ACHN (cell line): ENCODE measurements around the gene PPT2.
"Not testable (repeated sequence)": the region's sequence is repeated elsewhere in the genome, so short reads cannot be mapped to it uniquely, and the experiment has no call there.

Experiments used
- DNase-seq: peaks from one replicate; pipeline ENCODE4 v3.0.0-alpha.2; 2015
- in situ Hi-C: cut with HindIII; loops from 2 replicates; pipeline ENCODE4 v1.10.0; 2017; ENCODE audit warnings: low sequenced_read_pairs, low pct_ligation_motif_present, low pct_unique_long_range_greater_than_20kb

The PPT2 gene

DNA sequence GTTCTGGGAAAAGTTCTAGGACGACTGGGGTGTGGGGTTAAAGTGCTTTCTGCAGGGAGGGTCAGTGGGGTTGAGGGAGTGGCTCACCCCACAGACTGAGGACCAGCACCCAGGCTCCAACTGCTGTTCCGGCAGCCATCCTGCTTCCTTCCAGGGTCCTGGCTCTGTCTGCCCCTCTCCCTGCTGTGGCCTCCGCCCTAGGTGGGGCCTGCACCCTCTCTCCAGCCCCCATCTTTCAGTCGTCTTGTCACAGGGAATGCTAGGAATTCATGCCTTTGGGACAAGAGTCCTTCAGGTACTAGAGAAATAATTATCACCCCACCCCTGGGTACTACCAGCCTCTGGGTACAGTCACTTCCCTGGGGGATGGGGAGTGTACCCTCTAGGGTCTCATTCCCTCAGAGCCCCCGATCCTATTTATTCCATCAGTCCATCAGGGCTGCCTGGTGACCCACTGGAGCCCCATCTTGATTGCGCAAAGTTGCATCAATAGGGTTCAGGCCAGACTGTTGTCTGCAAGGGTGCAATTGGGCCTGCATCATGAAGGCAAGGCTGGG is 30.2 kb downstream of the PPT2 start, which contains the start of gene AGER:
AGER (minus strand) TSS at position 170 of the 557 bp plus-strand sequence; CDS start at position 139, 31 bp downstream.
- in situ Hi-C loops = no loop called here
- DNase-seq = no peak

DNA sequence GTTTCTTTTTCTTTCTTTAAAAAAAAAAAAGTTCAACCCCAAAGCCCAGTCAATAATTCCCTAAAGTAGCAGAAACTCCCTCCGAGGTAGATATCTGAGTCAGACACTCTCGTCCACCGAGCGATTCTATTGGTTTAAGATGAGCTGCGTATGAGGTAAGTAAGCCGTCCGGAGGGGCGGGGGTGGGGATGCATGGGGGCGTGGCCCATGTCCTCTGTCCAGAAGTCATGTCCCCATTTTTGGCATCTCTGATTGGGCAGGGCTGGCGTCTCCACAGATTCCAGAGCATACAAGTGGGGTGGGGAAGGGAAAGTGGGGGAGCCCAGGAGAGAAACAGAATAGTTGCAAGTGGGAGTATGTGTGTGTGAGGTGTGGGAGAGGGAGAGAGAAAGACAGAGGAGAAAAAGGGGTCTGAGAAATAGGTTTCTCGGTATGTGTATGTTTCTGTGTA is 31.8 kb downstream of the PPT2 start:
- in situ Hi-C loops = not testable (repeated sequence)
- DNase-seq = peak; percentile 91

GRCh38 chr6:32186151-32186840 is 32.4 kb downstream of the PPT2 start:
- DNase-seq, in situ Hi-C loops: not testable (repeated sequence)

DNA sequence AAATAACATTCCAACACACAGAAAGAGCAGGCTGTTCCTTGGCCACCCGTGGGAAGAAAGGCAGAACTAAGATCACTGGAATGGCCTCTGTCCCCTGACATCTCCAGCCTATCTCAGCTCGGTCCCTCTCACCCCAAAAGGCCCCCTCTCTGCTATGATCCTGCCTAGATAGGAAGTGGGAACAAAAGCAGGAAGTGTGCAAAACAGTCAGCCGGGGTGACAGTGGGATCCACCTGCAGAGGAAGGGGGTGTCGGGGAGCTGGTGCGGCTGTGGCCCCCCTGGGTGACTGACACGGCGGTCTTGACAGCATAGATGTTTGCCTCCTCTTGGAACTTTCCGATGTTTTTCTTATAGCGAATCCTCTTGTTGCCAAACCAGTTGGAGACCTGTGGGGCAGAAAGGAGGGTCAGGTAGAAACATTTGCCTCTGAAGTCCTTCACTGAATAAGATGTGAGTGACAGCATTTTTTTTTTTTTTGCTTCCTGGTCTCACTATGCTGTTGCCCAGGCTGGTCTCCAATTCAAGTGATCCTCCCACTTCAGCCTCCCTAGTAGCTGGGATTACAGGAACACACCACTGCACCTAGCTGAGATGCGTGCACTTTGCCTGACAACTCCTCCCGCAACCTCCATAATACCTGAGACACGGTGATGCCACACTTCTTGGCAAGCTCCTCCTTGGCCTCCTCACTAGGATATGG is 33.2 kb downstream of the PPT2 start:
- DNase-seq = no peak
- in situ Hi-C loops = no loop called here

- DNase-seq, in situ Hi-C loops: not testable (repeated sequence)
Measured at GRCh38 chr6:32187725-32188380, 33.9 kb downstream of the PPT2 start.

GRCh38 chr6:32188381-32189068 is 34.6 kb downstream of the PPT2 start:
- in situ Hi-C loops = no loop called here

GRCh38 chr6:32189069-32189741 is 35.3 kb downstream of the PPT2 start:
- in situ Hi-C loops = no loop called here

More at GRCh38 chr6:32188381-32189068, 34.6 kb downstream of the PPT2 start:
- DNase-seq = no peak

DNA sequence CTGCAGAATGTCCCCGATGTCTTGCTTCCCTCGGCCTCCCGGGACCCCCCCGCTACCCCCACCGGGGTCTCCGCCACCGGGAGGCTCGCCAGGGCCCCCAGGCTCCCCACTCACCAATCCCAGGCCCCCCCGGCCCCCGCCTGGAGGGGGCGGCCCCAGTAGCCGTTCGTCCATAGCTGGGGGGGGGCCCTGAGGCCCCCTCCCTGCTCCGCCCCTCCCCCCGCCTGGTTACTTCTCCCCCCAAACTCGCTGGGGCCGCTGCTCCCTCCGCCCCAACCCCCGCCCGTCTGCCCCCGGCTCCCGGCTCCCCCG is 35.8 kb downstream of the PPT2 start:
- DNase-seq = no peak
- in situ Hi-C loops = no loop called here

More at GRCh38 chr6:32189069-32189741, 35.3 kb downstream of the PPT2 start:
- no peak for DNase-seq

- peak; percentile 77 for DNase-seq
- in situ Hi-C loops = no loop called here
Measured at GRCh38 chr6:32190054-32190851, 36.3 kb downstream of the PPT2 start, which contains the start of gene PBX2. TSS of gene PBX2 (minus strand) at chr6:32190202. CDS start at chr6:32189915, 287 bp downstream.

GRCh38 chr6:32190911-32191677 is 37.2 kb downstream of the PPT2 start:
- in situ Hi-C loops = no loop called here
- no peak for DNase-seq

GRCh38 chr6:32191696-32192607 is 38.0 kb downstream of the PPT2 start:
- in situ Hi-C loops = no loop called here
- DNase-seq = no peak

GRCh38 chr6:32192608-32193039 is 38.7 kb downstream of the PPT2 start, which contains the start of gene GPSM3:
TSS of gene GPSM3 (minus strand) at chr6:32192643. CDS start at chr6:32192513, 130 bp downstream.
- in situ Hi-C loops = no loop called here
- no peak for DNase-seq

DNA sequence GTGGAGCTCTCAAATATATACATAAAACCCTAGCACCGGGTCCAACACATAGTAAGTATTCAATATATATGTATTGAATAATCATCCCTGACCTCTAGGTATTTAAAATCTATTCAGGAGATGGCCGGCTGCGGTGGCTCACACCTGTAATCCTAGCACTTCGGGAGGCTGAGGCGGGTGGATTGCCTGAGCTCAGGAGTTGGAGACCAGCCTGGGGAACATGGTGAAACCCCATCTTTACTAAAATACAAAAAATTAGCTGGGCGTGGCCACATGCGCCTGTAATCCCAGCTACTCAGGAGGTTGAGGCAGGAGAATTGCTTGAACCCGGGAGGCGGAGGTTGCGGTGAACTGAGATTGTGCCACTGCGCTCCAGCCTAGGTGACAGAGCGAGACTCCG is 39.2 kb downstream of the PPT2 start:
- in situ Hi-C loops, DNase-seq: not testable (repeated sequence)

DNA sequence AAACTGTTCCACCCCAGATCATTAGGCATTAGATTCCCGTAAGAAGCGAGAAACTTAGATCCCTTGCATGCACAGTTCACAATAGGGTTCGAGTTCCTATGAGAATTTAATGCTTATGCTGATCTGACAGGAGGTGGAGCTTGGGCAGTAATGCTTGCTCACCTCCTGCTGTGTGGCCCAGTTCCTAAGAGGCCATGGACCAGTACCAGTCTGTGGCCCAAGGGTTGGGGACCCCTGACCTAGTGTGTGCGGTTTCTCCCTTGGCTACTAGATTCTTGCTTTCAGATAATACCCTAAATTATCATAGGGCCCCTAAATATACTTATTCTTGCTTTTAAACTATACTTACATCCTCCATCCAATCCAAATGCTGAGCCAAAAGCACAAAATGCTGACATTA is 40.4 kb downstream of the PPT2 start:
- in situ Hi-C loops = no loop called here
- no peak for DNase-seq

DNA sequence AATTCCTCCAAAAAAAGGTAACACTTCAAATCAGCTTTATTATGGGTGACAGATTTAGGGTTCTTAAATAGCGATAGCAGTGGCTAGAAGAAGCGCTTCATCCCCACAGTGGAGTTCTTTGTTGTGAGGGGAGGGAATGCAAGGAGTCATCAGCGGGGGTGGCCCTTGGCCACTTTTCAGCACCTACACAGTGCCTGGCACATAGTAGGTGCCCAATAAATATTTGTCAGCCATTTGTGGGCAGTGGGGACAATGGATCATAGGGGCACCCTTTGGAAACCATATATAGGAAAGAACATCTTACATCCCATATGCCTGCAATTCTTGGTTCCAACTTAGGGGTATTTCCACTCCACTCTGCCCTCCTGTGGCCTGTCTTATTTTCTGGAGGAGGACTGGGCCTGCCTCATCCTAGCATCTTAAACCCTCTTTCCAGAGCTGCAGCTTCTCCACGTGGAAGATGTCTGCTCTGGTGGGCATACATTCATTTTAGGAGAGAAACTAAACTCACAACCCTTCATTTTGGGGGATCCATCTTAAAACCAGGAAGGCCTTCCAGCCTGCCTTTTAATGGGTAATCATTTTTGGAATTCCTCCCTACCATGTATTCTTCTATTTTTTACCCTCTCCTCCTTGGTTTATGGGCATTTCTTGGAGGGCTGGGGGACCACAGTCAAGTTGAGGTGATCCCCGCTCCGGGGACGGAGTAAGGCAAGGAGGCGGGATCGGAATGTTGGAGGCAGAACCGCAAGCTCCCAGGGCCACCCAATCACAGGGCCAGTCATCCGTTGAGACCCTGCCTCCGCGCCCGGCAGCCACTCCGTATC is 41.1 kb downstream of the PPT2 start:
- DNase-seq = peak; percentile 59
- in situ Hi-C loops = no loop called here
